Urinary bladder (tissue), 4 donors: ENCODE measurements around the gene CLDN5. TPM values are rescaled to one million over a fixed set of nuclear protein-coding genes. Genes with fewer than 3 reads are reported as not detected.

Experiments
- DNase-seq: peaks from one replicate; pipeline ENCODE4 v3.0.0-alpha.2; 2015; ENCODE audit errors: extremely low spot score
- H3K27ac ChIP-seq: one replicate; pipeline ENCODE4 v1.5.1; 2013; ENCODE audit warnings: low read depth, mild to moderate bottlenecking, moderate library complexity
- H3K36me3 ChIP-seq: one replicate; pipeline ENCODE4 v1.6.1; 2013; ENCODE audit warnings: mild to moderate bottlenecking, moderate library complexity; ENCODE audit not compliant: insufficient read depth
- H3K4me1 ChIP-seq: one replicate; pipeline ENCODE4 v1.6.1; 2013; ENCODE audit warnings: mild to moderate bottlenecking, moderate library complexity; ENCODE audit not compliant: insufficient read depth
- H3K4me3 ChIP-seq: one replicate; pipeline ENCODE4 v1.5.1; 2013; ENCODE audit warnings: low read depth, low read length
- WGBS: extraction: QIAGEN DNeasy Blood & Tissue Kit; methylation state at CpG from one replicate; pipeline ENCODE4 v1.1.7; 2013; 5-methylcytosine and 5-hydroxymethylcytosine counted together
- polyA plus RNA-seq: library from polyadenylated mRNA; stranded (reverse); fragments of 200-250 nt; gene quantifications from one replicate; pipeline ENCODE4 v1.2.3, GENCODE V29; 2013
- total RNA-seq: library from RNA; depleted of rRNA; stranded (reverse); fragments of >200 nt; gene quantifications from one replicate; pipeline ENCODE4 v1.2.3, GENCODE V29; 2014
- donor health status: healthy with polysubstance abuse.
- donor health status: healthy.

Gene CLDN5
- total and polyA plus RNA-seq, 2 donors = 49.3 to 148 TPM

DNA sequence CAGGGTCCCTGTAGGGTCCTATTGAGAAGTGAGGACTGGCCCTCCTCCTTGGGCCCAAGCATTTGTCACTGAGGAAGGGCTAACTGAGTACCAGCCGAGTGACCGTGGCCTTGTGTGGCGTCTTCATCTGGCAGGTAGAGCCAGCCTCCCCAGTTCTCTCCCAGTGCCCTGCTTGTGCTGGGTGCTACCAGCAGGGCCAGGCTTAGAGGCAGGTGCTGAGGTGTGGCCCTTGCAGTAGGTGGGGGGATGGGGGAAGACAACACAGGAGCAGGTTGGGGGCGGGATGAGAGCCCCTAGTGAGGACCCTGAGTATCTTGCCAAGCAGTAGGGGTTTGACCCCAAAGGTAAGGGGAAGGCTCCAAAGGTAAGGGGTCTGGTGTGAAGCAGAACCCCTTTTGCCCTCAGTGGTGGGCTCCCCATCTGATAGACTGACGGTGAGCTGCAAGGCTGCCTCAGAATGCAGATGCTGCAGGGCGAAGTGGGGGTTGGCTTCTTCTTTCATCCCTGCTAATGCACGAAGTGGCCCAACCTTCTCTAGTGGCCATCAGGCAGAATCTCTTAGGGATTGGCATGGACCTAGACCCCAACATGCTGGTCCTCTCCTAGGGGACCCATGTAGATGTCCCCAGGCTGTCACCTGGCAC, 24.9 kb downstream of the CLDN5 start:
- no peaks in the 10 kb centered on the region for H3K36me3 ChIP-seq
- H3K27ac ChIP-seq = no peak overlapping the region
- 99% methylated on average over 7 of the region's 7 CpGs for WGBS
- no peaks in the 10 kb centered on the region for H3K4me1 ChIP-seq
- no peak for DNase-seq
- no peak overlapping the region for H3K4me3 ChIP-seq

DNA sequence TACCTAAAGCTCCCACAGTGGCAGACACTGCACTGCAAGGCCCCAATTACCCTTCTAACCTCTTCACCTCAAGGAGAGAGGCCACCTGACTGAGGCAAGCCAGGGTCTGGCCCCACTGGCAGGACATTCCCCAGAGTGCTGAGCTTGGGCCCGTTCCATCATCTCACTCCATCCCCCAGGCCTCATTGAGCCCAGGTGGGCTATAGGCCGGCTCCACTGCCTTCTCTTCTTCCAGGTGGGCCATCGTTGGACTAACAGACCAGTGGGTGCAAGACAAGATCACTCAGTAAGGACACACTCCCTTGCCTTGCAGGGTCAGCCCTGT, 25.4 kb downstream of the CLDN5 start:
- no peaks in the 10 kb centered on the region for H3K36me3 ChIP-seq
- H3K4me1 ChIP-seq = no peaks in the 10 kb centered on the region
- no peak overlapping the region for H3K4me3 ChIP-seq
- no peak for DNase-seq
- 98% methylated on average over 3 of the region's 3 CpGs for WGBS
- H3K27ac ChIP-seq = no peak overlapping the region

DNA sequence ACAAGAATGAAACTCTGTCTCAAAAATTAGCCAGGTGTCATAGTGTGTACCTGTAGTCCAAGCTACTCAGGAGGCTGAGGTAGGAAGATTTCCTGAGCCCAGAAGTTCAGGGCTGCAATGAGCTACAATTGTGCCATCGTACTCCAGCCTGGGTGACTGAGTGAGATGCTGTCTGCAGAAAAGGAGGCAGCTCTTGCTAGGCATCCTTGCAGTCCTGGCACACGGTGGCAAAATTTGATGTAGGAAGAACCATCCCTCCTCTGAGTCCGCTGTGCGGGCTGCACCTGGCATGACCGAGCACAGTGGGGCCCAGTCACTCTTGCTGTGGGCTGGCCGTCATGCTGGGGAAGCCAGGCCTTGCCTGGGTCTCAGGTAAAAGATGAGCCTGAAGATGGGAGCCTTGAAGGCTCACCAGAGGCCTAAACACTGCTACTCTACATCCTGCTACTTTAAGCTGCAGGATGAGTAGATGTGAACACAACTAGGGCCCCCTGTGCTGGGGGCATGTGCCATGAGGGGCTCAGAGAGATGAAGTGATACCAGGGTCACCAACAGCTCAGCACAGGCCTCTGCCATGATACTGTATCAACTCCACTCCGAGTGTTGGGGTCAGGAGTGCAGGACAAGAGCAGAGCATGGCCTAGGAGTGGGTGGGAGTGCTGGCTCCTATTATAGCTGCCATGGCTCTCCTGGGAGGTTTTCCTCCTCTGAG, 25.9 kb downstream of the CLDN5 start:
- no peaks in the 10 kb centered on the region for H3K36me3 ChIP-seq
- no peak overlapping the region for H3K27ac ChIP-seq
- 96% methylated on average over 7 of the region's 7 CpGs for WGBS
- DNase-seq = no peak
- no peaks in the 10 kb centered on the region for H3K4me1 ChIP-seq
- no peak overlapping the region for H3K4me3 ChIP-seq

DNA sequence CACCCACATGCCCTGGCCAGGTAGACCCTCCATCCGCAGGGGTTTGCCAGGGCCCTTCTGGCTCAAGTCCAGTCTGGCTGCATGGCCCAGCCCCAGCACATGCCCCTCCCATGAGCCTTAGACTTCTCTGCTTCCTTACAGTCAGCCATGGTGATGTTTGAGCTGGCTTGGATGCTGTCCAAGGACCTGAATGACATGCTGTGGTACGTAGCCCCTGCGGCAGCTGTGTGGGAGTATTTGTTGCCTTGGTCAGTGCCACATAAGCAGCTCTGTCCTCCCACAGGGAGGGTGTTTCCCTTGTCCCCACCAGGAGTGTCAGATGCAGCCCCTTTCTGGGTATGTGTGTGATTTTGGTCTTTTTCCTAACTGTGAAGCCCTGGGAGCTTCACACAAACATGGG, 27.0 kb downstream of the CLDN5 start:
- no peak overlapping the region for H3K4me3 ChIP-seq
- WGBS = 62% methylated on average over 3 of the region's 3 CpGs
- DNase-seq = no peak

DNA sequence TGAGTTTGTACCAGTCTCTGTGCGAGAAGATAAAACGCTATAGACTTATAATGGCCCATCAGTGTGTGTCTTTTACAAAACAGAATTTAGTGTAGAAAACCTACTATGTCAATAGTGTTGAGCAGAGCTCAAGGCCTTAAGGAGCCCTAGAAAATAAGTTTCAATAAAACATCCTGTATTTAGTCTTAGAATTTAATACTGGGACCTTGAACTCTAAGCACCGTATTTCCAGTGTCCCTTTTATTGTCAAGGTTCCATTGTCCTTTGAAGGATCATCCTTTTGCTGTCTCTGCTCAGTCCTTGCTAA, 27.9 kb downstream of the CLDN5 start:
- DNase-seq = no peak
- H3K4me1 ChIP-seq = no peaks in the 10 kb centered on the region
- WGBS = 96% methylated on average over 3 of the region's 3 CpGs
- H3K4me3 ChIP-seq = no peak overlapping the region
- H3K27ac ChIP-seq = no peak overlapping the region
- no peaks in the 10 kb centered on the region for H3K36me3 ChIP-seq

More for the DNA sequence above, 27.0 kb downstream of the CLDN5 start:
- Histone ChIP-seq H3K36me3 (no peaks in the 10 kb centered on the region), H3K4me1 (no peaks in the 10 kb centered on the region), H3K27ac (no peak overlapping the region)

DNA sequence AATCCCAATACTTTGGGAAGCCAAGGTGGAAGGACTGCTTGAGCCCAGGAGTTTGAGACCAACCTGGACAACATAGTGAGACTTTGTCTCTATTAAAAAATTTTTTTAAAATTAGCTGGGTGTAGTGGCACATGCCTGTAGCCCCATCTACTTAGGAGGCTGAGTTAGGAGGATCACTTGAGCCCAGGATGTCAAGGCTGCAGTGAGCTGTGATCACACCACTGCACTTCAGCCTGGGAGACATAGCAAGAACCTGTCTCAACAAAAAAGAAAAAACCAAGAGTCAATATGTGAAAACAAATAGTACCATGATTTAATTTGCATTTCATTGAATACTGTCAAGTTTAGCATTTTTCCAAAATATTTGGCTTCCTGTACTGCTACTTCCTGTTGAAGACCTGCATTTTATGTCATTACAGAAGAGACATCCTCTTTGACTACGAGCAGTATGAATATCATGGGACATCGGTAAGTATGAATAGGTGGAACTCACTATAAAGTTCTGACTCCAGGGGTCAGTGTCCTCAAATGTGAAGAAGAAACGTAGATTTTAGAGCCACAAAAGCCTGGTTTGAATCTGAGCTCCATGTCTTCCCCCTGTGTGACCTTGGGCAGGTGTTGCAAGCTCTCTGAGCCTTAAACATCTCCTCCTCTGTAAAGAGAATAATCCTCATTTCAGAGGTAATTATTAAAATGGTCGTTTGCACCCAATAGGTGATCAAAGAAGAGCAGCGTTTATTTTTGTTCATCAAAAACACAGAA, 28.5 kb downstream of the CLDN5 start:
- no peak overlapping the region for H3K4me3 ChIP-seq
- no peaks in the 10 kb centered on the region for H3K36me3 ChIP-seq
- no peak for DNase-seq
- WGBS = 74% methylated on average over 5 of the region's 5 CpGs
- H3K27ac ChIP-seq = no peak overlapping the region
- H3K4me1 ChIP-seq = no peaks in the 10 kb centered on the region

DNA sequence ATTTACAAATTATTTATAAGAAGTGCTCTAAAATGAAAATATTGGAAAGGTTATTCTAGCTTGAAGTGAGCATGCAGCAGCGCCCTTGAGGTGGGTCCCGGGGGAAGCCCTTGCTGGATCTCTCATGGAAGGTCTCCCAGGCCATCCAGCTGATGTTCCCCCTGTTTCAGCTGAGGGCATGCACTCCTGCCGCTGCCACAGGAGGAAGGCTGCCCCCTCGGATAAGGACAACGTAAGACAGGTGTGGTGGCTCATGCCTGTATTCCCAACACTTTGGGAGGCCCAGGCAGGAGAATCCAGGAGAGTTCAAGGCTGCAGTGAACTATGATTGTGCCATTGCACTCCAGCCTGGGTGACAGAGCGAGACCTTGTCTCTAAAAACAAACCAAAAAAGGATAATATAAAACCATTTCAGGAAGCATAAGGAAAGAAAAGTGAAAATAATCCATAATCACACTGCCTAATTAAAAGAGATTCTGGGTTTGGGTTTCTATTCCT, 29.5 kb downstream of the CLDN5 start:
- 94% methylated on average over 6 of the region's 6 CpGs for WGBS
- DNase-seq = no peak
- no peak overlapping the region for H3K4me3 ChIP-seq
- no peaks in the 10 kb centered on the region for H3K36me3 ChIP-seq
- H3K4me1 ChIP-seq = no peaks in the 10 kb centered on the region
- H3K27ac ChIP-seq = no peak overlapping the region

DNA sequence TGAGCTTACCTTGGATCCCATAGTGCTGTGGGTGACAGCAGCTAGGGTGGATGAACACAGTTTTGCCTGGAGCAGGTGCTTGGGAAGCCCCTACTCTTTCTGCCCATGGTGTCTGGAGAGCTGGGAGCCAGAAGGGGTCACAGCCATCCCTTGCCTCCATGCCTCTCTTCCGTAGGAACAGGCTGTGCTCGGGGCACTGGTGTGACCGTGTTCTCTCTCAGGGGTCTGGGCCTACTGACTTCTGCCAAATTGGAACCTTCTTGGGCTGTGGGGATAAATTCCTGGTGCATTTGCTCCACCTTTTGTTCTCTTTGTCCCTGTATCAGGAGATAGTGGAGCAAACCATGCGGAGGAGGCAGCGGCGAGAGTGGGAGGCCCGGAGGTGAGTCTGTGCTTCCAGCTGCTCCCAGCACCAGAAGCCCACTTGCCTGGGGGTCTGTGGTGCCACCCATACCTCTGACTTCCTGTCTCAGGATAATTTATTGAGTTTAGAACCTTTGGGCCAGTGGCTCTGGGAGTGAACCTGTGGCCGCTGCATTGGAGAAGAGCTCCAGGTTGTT, 30.1 kb downstream of the CLDN5 start:
- 97% methylated on average over 8 of the region's 8 CpGs for WGBS
- no peak overlapping the region for H3K27ac ChIP-seq
- H3K4me1 ChIP-seq = no peaks in the 10 kb centered on the region
- DNase-seq = no peak
- no peak overlapping the region for H3K4me3 ChIP-seq
- no peaks in the 10 kb centered on the region for H3K36me3 ChIP-seq

DNA sequence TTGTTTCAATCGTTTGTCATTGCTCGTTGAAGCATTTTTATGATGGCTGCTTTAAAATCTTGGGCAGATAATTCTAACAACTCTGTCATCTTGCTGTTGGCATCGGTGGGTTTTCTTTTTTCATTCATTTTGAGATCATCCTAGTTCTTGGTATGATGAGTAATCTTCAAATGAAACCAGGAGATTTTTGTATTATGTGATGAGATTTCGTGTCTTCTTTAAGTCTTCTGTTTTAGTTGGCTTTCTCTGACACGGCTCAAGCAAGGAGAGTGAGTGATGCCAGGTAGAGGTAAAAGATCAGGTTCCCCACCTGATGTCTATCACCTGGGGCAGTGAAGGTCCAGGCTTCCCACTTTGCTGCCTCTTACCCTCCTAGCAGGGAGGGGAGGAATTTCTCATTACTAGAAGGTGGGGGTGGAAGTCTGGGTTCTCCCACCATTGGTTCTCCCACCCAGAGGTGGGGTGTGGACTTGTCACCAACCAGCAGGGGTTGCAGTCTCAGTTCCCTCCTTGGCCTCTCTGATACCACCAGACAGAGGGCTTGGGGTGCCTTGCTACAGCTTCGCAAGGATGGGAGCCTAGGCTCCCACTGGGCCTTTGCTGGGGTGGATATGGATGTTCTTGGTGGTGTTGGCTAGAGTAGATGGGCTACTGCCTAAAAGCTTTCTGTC, 31.6 kb downstream of the CLDN5 start:
- no peaks in the 10 kb centered on the region for H3K36me3 ChIP-seq
- no peaks in the 10 kb centered on the region for H3K4me1 ChIP-seq
- no peak overlapping the region for H3K4me3 ChIP-seq
- 89% methylated on average over 6 of the region's 6 CpGs for WGBS
- no peak for DNase-seq
- no peak overlapping the region for H3K27ac ChIP-seq

DNA sequence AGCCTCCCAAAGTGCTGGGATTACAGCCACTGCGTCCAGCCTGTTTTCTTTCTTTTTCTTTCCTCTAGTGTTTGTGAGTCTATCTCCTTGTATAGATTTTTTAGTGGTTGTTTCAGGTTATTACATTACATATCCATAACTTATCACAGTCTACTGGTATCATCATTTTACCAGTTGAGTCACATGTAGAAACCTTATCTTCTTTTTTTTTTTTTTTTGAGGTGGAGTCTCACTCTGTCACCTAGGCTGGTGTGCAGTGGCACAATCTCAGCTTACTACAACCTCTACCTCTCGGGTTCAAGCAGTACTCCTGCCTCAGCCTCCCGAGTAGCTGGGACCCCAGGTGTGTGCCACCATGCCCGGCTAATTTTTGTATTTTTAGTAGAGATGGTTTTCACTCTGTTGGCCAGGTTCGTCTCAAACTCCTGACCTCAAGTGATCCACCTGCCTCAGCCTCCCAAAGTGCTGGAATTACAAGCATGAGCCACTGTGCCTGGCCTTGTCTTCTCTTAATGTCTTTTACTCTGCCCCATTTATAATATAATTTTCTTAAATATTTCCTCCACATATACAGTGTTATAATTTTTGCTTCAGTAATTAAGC, 33.5 kb downstream of the CLDN5 start:
- Histone ChIP-seq H3K4me3 (no peak overlapping the region), H3K36me3 (no peaks in the 10 kb centered on the region), H3K27ac (no peak overlapping the region), H3K4me1 (no peaks in the 10 kb centered on the region)
- 94% methylated on average over 5 of the region's 5 CpGs for WGBS
- no peak for DNase-seq

DNA sequence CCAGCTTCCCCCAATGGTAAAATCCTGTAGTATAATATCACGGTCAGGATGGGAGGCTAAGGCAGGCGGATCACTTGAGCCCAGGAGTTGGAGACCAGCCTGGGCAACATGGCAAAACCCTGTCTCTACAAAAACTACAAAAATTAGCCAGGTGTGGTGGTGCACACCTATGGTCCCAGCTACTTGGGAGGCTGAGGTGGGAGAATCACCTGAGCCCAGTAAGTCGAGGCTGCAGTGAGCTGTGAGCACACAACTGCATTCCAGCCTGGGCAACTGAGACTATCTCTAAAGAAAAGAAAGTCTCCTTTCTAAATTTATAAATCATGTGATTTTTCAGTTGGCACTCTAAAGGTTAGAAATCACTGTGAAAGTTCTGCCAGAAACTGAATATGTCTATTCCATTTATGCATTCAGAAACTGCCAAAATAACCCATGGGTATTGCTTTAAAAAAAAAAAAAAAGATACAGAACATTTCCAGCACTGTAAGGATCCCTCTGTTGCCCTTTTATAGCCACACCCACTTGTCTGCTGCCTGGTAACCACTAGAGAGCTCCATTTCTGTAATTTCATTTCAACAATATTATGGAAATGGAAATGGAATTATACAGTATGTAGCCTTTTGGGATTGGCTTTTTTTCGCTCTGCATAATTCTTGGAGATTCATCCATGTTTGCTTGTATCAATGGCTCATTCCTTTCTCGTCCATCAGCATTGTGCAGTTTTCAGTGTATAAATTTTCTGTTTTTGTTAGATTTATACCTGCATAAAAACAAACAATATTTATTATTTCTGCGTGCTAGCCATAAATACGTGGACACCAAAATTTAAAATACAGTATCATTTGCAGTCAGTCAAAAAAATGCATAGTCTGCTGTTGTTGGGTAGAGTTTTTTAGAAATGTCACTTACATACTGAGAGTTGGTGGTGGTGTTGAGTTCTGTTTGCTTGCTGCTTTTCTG, 35.0 kb downstream of the CLDN5 start:
- H3K4me1 ChIP-seq = no peaks in the 10 kb centered on the region
- WGBS = 89% methylated on average over 7 of the region's 7 CpGs
- DNase-seq = no peak
- no peak overlapping the region for H3K27ac ChIP-seq
- H3K36me3 ChIP-seq = no peaks in the 10 kb centered on the region
- H3K4me3 ChIP-seq = no peak overlapping the region

DNA sequence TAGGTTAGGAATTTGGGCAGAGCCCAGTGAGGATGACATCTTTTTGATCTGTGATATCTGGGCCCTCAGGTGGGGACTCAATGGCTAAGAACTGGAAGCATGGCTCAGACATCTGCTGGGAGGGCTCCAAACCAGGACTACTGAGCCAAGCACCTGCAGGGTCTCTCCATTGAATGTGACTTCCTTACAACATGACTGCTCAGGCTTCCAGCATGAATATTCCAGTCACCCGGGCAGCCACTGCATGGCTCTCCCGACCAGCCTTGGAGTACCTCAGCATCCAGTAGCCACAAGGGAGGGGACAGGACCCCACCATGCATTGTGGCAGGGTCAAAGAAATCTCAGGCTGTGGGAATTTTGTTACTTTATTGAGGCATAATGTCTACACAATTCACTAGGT, 35.9 kb downstream of the CLDN5 start:
- no peak for DNase-seq
- WGBS = 89% methylated on average over 2 of the region's 2 CpGs
- H3K4me3 ChIP-seq = no peak overlapping the region

More for the DNA sequence above, 35.9 kb downstream of the CLDN5 start:
- no peaks in the 10 kb centered on the region for H3K36me3 ChIP-seq
- no peaks in the 10 kb centered on the region for H3K4me1 ChIP-seq
- no peak overlapping the region for H3K27ac ChIP-seq
